Measurements from ENCODE around the gene GNPDA1. TPM values are rescaled to one million over a fixed set of nuclear protein-coding genes. Genes with fewer than 3 reads are reported as not detected.

Gene GNPDA1
- total RNA-seq, 4 donors from 2014 or later, result 28.6 to 37.0 (median 33.2) TPM

DNA sequence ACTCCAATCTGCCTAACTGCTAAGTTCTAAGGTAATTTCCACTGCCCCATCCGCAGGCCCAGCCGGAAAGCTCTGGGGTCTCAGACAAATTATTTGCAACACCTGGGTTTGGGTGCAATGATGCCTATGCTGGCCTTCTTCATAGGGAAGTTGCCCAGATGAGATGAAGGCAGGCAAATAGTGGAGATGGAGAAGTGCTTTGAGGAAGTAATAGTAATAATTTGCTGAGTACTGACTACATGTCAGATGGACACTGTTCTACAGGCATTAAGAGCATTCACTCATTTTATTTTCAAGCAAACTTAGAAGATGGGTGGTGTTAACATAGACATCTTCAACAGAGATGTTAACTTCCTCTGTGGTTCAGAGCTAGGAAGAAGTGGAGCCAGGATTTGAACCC is 58.6 kb downstream of the GNPDA1 start:
- TF ChIP-seq CTCF (IDR thresholded peaks at IDR 0.05), result no peak
- DNase-seq (ENCODE audit: low spot score) (no peak), ATAC-seq (ENCODE audit: low FRiP score) (no peak)

DNA sequence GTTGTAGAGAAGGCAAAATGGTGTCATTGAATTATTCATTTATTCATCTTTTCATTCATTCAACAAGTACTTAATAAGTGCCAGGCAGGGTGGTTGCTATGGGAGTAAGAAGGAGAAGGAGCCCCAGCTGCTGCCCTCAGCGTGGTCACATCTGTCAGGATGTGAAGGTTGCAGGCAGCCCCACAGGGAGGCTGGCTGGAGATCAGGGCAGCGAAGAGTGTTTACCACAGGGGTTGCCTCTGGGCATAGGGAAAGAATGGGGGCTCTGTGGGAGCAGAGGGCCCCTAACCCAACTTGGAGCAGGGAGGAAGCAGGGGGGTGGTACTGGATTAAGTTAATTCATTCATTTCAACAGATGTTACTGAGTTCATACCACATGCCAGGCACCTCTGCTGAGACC is 60.8 kb downstream of the GNPDA1 start:
- ATAC-seq (ENCODE audit: low FRiP score) (no peak), DNase-seq (ENCODE audit: low spot score) (no peak)
- TF ChIP-seq CTCF (IDR thresholded peaks at IDR 0.05), result no peak

GRCh38 chr5:141951332-141951781 is 61.5 kb downstream of the GNPDA1 start:
- DNase-seq (ENCODE audit: low spot score) (no peak), ATAC-seq (ENCODE audit: low FRiP score) (no peak)
- no peak for TF ChIP-seq CTCF (IDR thresholded peaks at IDR 0.05)

Other genes with a start within 250 kb of the GNPDA1 start
- gene PCDH1, start 134.6 kb downstream of the GNPDA1 start, total RNA-seq, result 100 to 1,000 TPM in 1 of 4 donors, 10 to 100 TPM in 3; 10.6 to 148 (median 50.6) TPM
- 10 to 100 TPM; 57.3 to 87.5 (median 61.0) TPM for gene DELE1, start 89.2 kb downstream of the GNPDA1 start, total RNA-seq
- 10 to 100 TPM in 1 of 4 donors, 1 to 10 TPM in 3; 4.0 to 18.9 (median 6.7) TPM for gene PCDH12, start 54.8 kb downstream of the GNPDA1 start, total RNA-seq
- 100 to 1,000 TPM in 1 of 4 donors, 10 to 100 TPM in 3; 47.3 to 107 (median 66.7) TPM for gene RNF14, start 43.9 kb downstream of the GNPDA1 start, total RNA-seq
- 10 to 100 TPM; 60.4 to 73.6 (median 64.6) TPM for gene NDFIP1, start 95.8 kb upstream of the GNPDA1 start, total RNA-seq